MM.1S (cell line): ENCODE data around the gene FAM241A.

Experiments used
- DNase-seq: peaks from one replicate; pipeline ENCODE4 v3.0.0-alpha.2; 2015
- H2AFZ ChIP-seq: fragments of 300-600 bp; sonication (generic); 2 replicates; pipeline ENCODE4 v1.6.0; 2016; ENCODE audit warnings: antibody characterized with exemption, low read length
- H3F3A ChIP-seq: fragments of 300-600 bp; sonication (generic); 2 replicates; pipeline ENCODE4 v1.6.1; 2016; ENCODE audit warnings: mild to moderate bottlenecking, antibody characterized with exemption, low read length, moderate library complexity, mixed read lengths; ENCODE audit not compliant: insufficient read depth
- H3K27ac ChIP-seq: fragments of 300-600 bp; sonication (generic); 2 replicates; pipeline ENCODE4 v1.5.1; 2016; ENCODE audit warnings: mild to moderate bottlenecking, low read length
- H3K27me3 ChIP-seq: fragments of 300-600 bp; sonication (generic); replicated peaks from 2 replicates; pipeline ENCODE4 v1.6.0; 2016; ENCODE audit warnings: low read length; ENCODE audit not compliant: insufficient read depth
- H3K36me3 ChIP-seq: fragments of 300-600 bp; sonication (generic); replicated peaks from 2 replicates; pipeline ENCODE4 v1.6.1; 2016; ENCODE audit warnings: mild to moderate bottlenecking, low read length, mixed read lengths; ENCODE audit not compliant: insufficient read depth
- H3K4me1 ChIP-seq: fragments of 300-600 bp; sonication (generic); 2 replicates; pipeline ENCODE4 v1.6.1; 2016; ENCODE audit warnings: low read length, mixed read lengths
- H3K4me2 ChIP-seq: fragments of 300-600 bp; sonication (generic); 2 replicates; pipeline ENCODE4 v1.6.0; 2016; ENCODE audit warnings: low read depth, low read length
- H3K4me3 ChIP-seq: fragments of 300-600 bp; sonication (generic); 2 replicates; pipeline ENCODE4 v1.5.1; 2016; ENCODE audit warnings: low read length, mixed read lengths
- H3K79me2 ChIP-seq: fragments of 300-600 bp; sonication (generic); 2 replicates; pipeline ENCODE4 v1.6.1; 2016; ENCODE audit warnings: mixed run types, low read length, mixed read lengths
- H3K9ac ChIP-seq: fragments of 300-600 bp; sonication (generic); 2 replicates; pipeline ENCODE4 v1.6.1; 2016; ENCODE audit warnings: low read length, mixed read lengths
- H3K9me2 ChIP-seq: fragments of 300-600 bp; sonication (generic); replicated peaks from 2 replicates; pipeline ENCODE4 v1.6.1; 2016; ENCODE audit warnings: mild to moderate bottlenecking, low read length, mixed read lengths; ENCODE audit not compliant: insufficient read depth
- H3K9me3 ChIP-seq: fragments of 300-600 bp; sonication (generic); replicated peaks from 2 replicates; pipeline ENCODE4 v1.6.1; 2016; ENCODE audit warnings: mild to moderate bottlenecking, low read length, mixed read lengths; ENCODE audit not compliant: insufficient read depth
- H4K20me1 ChIP-seq: fragments of 300-600 bp; sonication (generic); 2 replicates; pipeline ENCODE4 v1.6.1; 2016; ENCODE audit warnings: mild to moderate bottlenecking, low read length, moderate library complexity, mixed read lengths; ENCODE audit not compliant: insufficient read depth
- CTCF ChIP-seq: fragments of 300-600 bp; sonication (generic); IDR thresholded peaks from 2 replicates; pipeline ENCODE4 v1.5.1; 2016; ENCODE audit warnings: antibody characterized with exemption, low read length, mixed read lengths
- EZH2 ChIP-seq: fragments of 300-600 bp; sonication (generic); optimal IDR thresholded peaks from 2 replicates; pipeline ENCODE3; 2017; ENCODE audit warnings: low read depth, mild to moderate bottlenecking, antibody characterized with exemption, low read length, mixed read lengths
- EZH2phosphoT487 ChIP-seq: fragments of 300-600 bp; sonication (generic); IDR thresholded peaks from 2 replicates; pipeline ENCODE4 v1.6.1; 2018; ENCODE audit warnings: antibody characterized with exemption, low read length

The FAM241A gene

GRCh38 chr4:112230879-112231778, 85.9 kb downstream of the FAM241A start:
- Histone ChIP-seq H3K4me1 (peaks cover 18% of the 10 kb centered on the region; the same call in 1 of the 2 replicates), H3K9me2 (no peaks in the 10 kb centered on the region), H2AFZ (peak overlapping the region; percentile 96), H3F3A (peaks cover 9% of the 10 kb centered on the region), H4K20me1 (no peaks in the 10 kb centered on the region), H3K36me3 (no peaks in the 10 kb centered on the region), H3K27ac (peak overlapping the region; percentile 99), H3K9me3 (no peaks in the 10 kb centered on the region), H3K4me2 (peak overlapping the region; percentile 98), H3K9ac (peak overlapping the region; percentile 85), H3K79me2 (peaks cover 13% of the 10 kb centered on the region), H3K4me3 (peak overlapping the region; percentile 88), H3K27me3 (no peaks in the 10 kb centered on the region)
- no peak for TF ChIP-seq CTCF
- no peak for TF ChIP-seq EZH2phosphoT487
- no peak for TF ChIP-seq EZH2
- peak; percentile 97 for DNase-seq

- peaks cover 13% of the 10 kb centered on the region for H3K79me2 ChIP-seq
Measured at GRCh38 chr4:112231779-112232713, 86.8 kb downstream of the FAM241A start, which contains the start of gene AP1AR. TSS of gene AP1AR (plus strand) at chr4:112231787. CDS start at chr4:112232092, 305 bp downstream.

More at GRCh38 chr4:112231779-112232713, 86.8 kb downstream of the FAM241A start, which contains the start of gene AP1AR:
- no peaks in the 10 kb centered on the region for H3K9me2 ChIP-seq
- H3K9me3 ChIP-seq, result no peaks in the 10 kb centered on the region
- H3K27me3 ChIP-seq, result no peaks in the 10 kb centered on the region
- peak within 1 kb of the TSS; percentile 96 for H2AFZ ChIP-seq
- H3K9ac ChIP-seq, result peak within 1 kb of the TSS; percentile 85
- H3F3A ChIP-seq, result peaks cover 9% of the 10 kb centered on the region
- DNase-seq, result peak; percentile 85
- peaks cover 18% of the 10 kb centered on the region; the same call in 1 of the 2 replicates for H3K4me1 ChIP-seq
- H3K27ac ChIP-seq, result peak within 1 kb of the TSS; percentile 99
- H3K4me3 ChIP-seq, result peak within 1 kb of the TSS; percentile 88
- H3K36me3 ChIP-seq, result no peaks in the 10 kb centered on the region
- H4K20me1 ChIP-seq, result no peaks in the 10 kb centered on the region
- H3K4me2 ChIP-seq, result peak within 1 kb of the TSS; percentile 98
- TF ChIP-seq CTCF (peak; percentile 42), EZH2 (no peak)
